Measurements from ENCODE around the gene MAP7.
"Not testable (repeated sequence)": the region's sequence is repeated elsewhere in the genome, so short reads cannot be mapped to it uniquely, and the experiment has no call there.

- not testable (repeated sequence) for TF ChIP-seq CTCF (conservative IDR thresholded peaks at IDR 0.05; ENCODE audit: low read depth in 2 of 2); EZH2 (IDR thresholded peaks at IDR 0.05; ENCODE audit: low read depth, unreplicated experiment); POLR2AphosphoS5 (IDR thresholded peaks at IDR 0.05; ENCODE audit: low read depth)
These were observed 159.3 kb downstream of the MAP7 start for GRCh38 chr6:136390959-136391358.
